HG02981 (cell line): ENCODE results near the gene TP53I3.
"Not testable (repeated sequence)": the region's sequence is repeated elsewhere in the genome, so short reads cannot be mapped to it uniquely, and the experiment has no call there.

Source experiments
- ATAC-seq: cut with Tn5 transposase; IDR thresholded peaks from one replicate; pipeline ENCODE4 v1.9.1; 2021; ENCODE audit warnings: mild to moderate bottlenecking, moderate library complexity; ENCODE audit not compliant: unreplicated experiment

The TP53I3 gene

GRCh38 chr2:24055750-24056149, 28.9 kb downstream of the TP53I3 start:
- ATAC-seq, result no peak

DNA sequence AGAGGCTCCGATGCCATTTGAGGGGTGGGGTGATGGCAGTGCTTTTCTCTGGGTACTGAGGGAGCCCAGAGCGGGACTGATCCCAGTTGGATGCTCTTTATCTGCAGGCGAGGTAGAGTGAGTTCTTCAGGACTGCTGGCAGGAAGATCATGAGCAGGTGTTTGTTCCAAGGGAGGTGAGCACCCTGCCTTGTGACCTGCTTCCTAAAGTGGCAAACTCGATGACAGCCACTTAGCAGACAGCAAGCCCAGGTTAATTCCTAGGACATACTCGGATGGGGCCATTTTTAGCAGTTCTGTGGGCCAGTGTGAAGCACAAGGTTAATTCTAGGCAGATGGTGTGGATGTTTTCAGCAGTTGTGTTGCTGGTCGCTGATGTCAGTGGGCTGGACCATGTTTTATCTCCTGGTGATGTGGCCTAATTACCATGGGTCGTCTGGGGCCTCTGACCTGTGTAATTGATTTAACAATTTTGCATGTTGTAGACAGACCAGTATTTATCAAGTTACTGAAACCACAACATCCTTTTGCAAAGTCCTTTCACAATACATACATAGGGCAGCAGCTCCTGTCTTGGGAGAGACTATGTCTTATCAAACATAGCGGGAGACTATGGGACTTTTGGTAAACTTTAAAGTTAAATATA, 30.1 kb downstream of the TP53I3 start:
- ATAC-seq, result no peak

- no peak for ATAC-seq
These were observed 31.7 kb downstream of the TP53I3 start for GRCh38 chr2:24052951-24053350.

GRCh38 chr2:24051833-24052232, 32.8 kb downstream of the TP53I3 start:
- no peak for ATAC-seq

- ATAC-seq, result no peak
These were observed 34.3 kb downstream of the TP53I3 start for GRCh38 chr2:24050041-24050979.

DNA sequence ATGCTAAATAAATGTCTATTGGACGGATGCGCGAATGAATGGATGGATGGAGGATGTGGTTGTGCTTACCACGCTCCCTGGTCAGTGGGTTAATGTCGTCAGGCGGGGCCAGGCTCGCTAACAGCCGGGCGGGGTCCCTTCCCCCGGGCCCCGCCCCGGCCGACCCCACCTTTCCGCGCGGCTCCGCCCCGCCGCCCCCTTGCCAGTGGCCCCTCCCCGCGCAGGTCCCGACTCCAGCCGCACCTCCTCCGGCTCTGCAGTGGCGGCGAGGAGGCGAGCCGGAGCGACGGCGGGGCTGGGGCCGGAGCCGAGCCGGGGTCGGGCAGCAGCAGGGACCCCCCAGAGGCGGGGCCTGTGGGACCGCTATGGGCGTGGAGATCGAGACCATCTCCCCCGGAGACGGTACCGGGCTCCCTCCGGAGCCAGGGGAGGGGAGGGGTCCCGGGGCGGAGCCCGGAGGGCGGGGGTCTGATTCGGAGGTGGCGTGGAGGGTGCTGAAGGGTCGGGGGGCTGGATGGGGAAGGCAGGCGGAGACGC, 35.1 kb downstream of the TP53I3 start, which contains the start of gene FKBP1B:
FKBP1B (plus strand) TSS at position 257 of the 537 bp plus-strand sequence; CDS start at position 366, 109 bp downstream.
- ATAC-seq, result no peak

DNA sequence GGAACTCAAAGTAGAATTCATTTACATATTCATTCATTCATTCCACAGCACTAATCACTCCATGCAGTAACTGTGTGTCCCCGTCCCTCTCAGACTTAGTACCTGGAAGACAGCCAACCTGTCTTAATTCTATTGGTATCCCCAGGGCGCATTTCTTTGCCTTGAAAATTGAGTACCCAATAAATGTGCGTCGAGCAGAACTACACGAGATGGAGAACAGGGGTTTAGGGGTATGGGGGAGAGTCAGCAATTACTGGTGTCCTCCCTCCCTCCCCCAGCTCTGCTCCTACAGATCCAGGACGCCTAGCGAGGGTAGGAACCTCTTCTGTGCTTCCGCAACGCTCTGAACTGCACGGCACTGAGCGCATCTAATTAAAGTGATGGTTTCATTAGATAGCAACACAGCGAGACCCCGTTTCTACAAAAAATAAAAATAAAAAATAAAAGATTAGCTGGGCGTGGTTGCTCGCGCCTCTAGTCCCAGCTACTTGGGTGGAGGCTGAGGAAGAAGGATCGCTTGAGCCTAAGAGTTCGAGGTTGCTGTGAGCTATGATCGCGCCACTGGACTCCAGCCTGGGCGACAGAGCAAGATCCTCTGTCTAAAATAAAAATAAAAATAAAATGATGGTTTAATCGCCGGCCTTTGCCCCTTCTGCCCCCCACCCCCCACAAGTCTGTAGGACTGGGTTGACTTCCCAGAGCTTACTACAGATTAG, 35.7 kb downstream of the TP53I3 start:
- no peak for ATAC-seq

DNA sequence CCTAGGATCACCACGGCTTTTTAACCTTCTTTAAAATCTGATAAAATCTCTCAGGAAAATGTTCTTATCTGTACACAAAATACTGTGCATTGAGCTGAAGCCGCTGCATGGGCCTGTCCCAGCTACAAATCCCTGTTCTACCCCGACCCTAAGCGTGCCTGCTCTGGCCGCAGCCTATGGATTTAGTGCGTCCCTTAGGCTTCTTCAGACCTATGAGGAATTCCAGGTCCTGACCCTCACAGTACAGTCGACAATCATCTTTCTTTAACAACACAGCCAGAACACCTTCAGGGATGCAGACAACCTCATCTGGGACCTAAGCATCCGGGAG, 37.0 kb downstream of the TP53I3 start:
- ATAC-seq, result no peak

DNA sequence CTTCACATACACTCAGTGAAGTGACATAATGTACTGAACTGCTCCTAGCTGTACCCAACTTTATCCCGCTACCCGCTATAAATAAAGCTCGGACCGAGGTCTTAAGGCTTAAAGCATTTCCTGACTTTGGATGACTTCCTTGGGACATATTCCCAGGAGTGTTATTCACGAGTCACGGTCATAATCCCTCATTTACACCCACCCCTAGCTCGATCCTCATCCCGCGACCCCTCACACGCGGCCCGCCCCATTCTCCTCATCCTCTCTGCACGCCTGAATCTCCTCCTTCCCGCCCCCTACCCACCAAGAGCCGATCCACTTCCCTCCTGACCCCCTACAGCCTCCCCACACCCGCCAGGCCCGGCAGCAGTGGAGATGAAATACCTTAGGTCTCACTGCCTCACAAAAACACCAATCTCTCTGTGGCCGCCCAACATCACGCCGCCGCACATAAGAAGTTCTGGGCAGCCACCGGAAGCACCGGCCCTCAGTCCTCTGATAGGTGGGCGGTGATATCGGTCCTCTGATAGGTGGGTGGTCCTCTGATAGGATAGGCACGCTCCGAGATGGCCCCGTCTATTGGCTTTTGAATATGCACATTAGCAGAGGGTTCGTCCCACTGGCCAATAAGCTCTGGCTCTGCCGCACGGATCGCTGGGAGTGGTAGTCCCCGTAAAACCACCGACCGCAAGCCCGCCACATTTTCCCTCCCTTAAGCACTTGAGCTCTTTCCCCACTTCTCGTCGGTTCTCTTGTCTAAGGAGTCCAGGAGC, 37.5 kb downstream of the TP53I3 start, which contains the start of gene WDCP:
WDCP (minus strand) TSS at position 462 of the 773 bp plus-strand sequence. CDS start 7,897 bp downstream, outside the sequence.
- peak; percentile 100 for ATAC-seq

DNA sequence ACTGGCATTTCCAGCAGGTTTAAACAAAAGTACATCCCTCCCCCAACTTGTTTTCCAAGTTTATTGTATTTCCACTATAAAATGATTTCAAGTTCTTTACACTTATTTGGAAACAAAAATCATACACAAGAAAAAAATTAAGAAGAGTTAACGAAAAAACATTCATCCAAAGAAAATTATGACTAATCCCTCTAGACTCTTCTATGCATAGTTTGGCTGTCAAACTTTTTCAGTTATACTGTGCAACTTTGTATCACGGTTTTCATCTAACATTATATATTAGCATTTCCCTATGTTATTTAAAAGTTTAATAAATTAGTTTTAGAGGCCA, 38.1 kb downstream of the TP53I3 start:
- no peak for ATAC-seq

- no peak for ATAC-seq
These were observed 38.8 kb downstream of the TP53I3 start for GRCh38 chr2:24045511-24046508.

- ATAC-seq, result not testable (repeated sequence)
These were observed 41.5 kb downstream of the TP53I3 start for GRCh38 chr2:24043133-24043532.

GRCh38 chr2:24040511-24040910, 44.1 kb downstream of the TP53I3 start:
- ATAC-seq, result no peak

DNA sequence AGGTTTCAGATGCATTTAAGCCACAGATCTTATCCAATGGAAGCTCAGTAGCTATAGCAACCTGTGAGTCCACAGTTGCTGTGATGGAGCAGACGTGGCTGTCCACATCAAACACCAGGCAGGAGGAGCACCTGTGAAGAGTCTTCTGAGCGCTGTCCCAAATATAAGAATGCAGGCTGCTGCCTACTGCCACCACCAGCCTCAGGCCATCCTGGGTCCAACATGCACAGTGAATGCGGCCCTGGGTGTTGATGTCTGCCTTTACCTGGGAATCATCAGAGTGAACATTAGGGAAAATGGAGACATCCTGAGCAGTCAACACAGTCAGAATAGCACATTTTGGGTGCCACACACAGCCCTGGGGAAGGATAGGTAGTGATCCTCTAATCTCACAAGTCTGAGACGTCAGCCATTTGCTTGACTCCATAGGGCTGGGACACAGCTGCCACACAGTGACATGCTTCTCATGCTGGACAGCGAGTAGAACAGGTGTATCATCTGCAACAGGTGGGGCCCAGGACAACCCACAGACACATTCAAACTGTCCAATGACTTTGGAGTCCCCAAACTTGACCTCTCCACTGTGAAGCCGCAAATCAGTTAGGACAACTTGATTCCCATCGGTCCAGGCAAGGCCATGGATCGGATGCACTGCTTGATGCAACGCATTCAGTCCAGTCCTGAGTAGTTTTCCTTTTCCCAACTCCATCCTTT, 45.7 kb downstream of the TP53I3 start:
- ATAC-seq, result no peak
